GM18873 (cell line): ENCODE data around the gene ANGPT4.
"Not testable (repeated sequence)": the region's sequence is repeated elsewhere in the genome, so short reads cannot be mapped to it uniquely, and the experiment has no call there.

Experiments used
- ATAC-seq: cut with Tn5 transposase; IDR thresholded peaks from one replicate; pipeline ENCODE4 v1.9.1; 2021; ENCODE audit warnings: mild to moderate bottlenecking, moderate library complexity, moderate number of reproducible peaks; ENCODE audit not compliant: unreplicated experiment, low FRiP score

The ANGPT4 gene

DNA sequence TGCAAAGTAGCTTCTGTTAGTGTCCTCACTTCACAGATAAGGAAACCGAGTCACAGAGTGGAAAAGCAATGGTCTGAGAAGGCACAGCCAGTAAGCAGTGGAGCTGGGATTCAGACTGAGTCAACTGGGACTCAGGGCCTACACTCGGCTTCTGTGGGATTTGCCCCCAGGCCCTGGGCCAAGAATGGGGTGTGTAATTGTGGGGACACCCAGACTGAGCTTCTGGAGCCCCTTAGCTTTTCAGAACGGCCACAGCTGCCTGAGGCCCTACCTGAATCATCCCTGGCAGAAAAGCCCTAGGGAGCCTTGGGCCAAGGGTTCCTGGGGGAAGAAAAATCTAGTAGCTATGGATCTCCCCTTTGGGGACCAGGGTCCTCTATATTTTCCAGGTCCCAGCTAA is 6.5 kb downstream of the ANGPT4 start:
- no peak for ATAC-seq

DNA sequence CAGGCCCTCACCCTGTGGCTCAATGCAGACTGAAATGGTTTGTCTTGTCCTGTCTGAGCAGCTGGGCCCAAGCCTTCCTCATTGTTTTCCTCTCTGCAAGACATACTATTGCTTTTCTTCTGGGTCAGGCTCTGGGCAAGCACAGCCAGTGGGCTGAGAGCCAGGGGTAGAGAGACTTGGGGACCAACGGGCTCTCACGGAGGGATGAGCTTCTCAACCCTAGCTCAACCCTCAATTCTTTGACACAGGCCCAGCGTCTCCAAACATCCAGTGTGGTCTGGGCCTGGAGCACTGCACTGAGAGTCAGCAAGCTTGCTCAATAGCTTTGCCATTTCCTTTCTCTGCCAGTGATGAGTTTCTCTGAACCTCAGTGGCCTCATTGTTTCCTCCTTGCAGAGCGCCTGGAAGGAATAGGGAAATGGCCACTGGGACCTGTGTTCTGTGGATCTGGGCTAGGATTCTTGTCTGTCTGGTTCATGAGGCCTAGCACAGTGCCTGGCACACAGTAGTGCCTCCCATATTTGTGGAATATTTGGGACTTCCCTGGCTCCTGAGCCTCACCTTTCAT is 9.3 kb downstream of the ANGPT4 start:
- no peak for ATAC-seq

GRCh38 chr20:906001-906520 is 10.1 kb downstream of the ANGPT4 start:
- ATAC-seq, result no peak

GRCh38 chr20:905396-905961 is 10.7 kb downstream of the ANGPT4 start:
- no peak for ATAC-seq

DNA sequence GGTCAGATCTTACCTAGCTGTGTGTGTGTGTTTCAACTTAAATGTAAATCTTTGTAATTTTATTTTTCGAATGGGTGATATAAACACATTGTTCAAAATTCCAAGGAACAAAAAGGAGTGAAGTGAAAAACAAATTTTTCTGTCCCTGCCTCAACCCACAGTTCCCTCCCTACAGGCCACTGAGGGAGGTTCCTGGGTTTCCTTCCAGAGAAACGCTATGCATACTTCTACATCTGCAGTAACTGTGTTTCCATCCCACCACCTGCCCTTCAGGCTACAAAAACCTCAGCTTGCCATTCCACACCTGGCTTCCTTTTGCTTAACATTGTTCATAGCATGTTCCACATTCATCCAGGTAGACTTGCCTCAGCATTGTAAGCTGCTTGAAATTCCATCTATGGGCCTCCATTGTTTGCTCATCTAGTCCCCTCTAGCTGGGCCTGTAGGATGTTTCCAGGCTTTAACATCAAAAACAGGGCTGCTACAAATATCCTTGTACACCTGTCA is 12.0 kb downstream of the ANGPT4 start:
- ATAC-seq, result no peak

DNA sequence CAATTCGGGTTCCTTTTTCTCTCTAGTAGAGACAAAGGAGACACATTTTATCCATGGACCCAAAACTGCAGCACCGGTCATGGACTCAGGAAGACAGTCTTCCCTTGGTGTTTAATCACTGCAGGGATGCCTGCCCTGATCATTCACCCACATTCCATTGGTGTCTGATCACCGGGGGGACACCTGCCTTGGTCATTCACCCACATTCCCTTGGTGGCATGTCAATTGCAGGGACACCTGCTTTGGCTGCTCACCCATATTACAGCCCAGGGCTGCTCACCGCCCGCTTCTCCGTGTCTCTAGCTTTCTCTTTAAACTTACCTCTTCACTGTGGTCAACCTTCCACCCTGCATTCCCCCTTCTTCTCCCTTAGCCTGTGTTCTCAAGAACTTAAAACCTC is 18.7 kb downstream of the ANGPT4 start:
- ATAC-seq, result not testable (repeated sequence)

GRCh38 chr20:896501-897025 is 19.6 kb downstream of the ANGPT4 start:
- ATAC-seq, result no peak

- ATAC-seq, result not testable (repeated sequence)
These were observed 23.8 kb downstream of the ANGPT4 start for GRCh38 chr20:892371-892770.

GRCh38 chr20:891706-892080 is 24.4 kb downstream of the ANGPT4 start:
- ATAC-seq, result no peak

GRCh38 chr20:891058-891705 is 25.0 kb downstream of the ANGPT4 start:
- ATAC-seq, result no peak

- no peak for ATAC-seq
These were observed 25.5 kb downstream of the ANGPT4 start for GRCh38 chr20:890666-891057.

- ATAC-seq, result no peak
These were observed 26.1 kb downstream of the ANGPT4 start for GRCh38 chr20:889932-890463.

DNA sequence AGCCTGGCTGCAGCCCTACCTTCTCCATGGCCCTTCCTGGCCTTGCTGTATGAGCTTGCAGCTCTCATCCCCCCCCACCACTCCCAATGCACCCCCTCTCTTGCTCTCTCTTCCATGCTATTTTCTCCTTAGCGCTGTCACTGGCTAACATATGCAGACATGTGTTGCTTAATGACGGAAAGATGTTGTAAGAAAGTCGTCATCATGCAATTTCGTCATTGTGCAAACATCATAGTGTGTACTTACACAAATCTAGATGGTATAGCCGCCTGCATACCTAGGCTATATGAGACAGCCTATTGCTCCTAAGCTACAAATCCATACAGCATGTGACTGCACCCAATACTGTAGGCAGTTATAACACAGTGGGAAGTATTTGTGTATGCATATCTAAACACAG is 27.0 kb downstream of the ANGPT4 start:
- no peak for ATAC-seq

DNA sequence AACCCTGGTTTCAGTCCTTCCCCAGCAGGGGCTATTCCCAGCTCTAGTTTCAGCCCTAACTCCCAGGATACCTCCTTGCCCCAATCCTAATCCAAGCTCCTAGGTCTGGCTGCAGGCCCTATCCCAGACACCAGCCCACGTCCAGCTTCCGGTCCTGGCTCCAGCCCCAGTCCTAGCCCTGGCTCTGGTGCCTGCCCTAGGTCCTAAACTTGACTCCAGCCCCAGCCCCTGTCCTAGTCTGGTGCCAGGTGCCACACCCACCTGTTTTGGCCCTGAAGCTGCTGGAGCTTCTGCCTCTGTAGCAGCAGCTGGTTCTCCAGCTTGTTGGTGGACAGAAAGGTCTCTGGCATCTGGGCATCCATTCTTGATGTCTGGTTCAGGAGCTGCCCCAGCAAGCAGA is 28.1 kb downstream of the ANGPT4 start:
- no peak for ATAC-seq

- ATAC-seq, result no peak
These were observed 29.0 kb downstream of the ANGPT4 start for GRCh38 chr20:887137-887536.

- no peak for ATAC-seq
These were observed 30.9 kb downstream of the ANGPT4 start for GRCh38 chr20:884983-885952.

DNA sequence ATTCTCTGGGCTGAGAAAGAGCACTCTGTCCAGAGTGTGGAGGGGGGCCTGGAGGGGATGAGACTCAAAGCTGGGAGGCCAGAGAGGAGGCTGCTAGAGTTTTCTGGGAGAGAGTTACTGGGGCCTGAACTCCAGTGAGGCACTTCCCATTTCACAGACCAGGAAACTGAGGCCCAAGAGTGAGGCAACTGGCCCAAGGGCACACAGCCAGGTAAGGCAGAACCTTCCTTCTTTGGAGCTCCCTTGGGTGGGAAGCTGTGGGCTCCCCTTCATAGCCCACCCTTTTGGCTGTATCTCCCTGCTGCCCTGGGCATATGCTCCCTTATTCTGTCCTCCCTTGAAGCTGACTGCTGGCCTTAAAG is 34.4 kb downstream of the ANGPT4 start:
- no peak for ATAC-seq

DNA sequence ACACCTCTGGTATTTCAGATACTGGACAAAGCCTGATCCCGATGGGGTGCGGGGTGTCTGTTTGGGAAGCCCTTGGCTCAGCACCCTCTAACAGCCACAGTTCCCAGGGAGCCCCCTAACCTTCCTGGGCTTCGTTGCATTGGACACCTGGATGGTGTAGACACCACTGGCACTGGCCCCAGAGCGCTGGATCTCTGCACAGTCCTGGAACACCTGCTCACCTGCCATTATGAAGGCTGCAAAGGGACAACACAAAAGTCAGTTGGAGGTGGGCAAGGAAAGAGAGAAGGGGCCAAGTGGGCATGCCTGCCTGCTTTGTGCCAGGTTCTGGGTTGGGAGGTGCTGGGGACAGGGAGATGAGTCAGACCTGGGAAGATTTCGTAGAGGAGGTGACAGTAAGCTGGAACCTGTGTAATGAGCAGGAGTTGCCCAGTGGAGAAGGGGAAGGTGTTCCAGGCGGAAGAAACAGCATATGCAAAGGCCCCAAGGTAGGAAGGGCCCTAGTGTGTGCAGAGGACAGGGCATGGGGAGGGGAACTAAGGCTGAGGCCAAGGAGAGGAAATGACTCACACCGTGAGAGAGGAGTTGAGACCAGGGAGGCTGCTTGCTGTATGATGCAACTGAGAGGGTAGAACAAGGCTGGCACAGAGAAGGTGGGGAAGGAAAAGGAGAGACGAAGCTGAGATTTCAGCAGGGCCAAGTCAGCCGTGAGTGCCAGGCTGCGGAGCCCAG is 34.9 kb downstream of the ANGPT4 start:
- no peak for ATAC-seq

- no peak for ATAC-seq
These were observed 36.5 kb downstream of the ANGPT4 start for GRCh38 chr20:879626-880025.
